Uterus (tissue), 2 donors: Measurements from ENCODE around the gene OTUB2.

ENCODE experiments used
- POLR2A ChIP-seq, 2 donors: fragments of 450-650 bp; IDR thresholded peaks; one replicate each; pipeline ENCODE4 v1.6.1; 2016; ENCODE audit warnings: antibody characterized with exemption in 2 of 2, mild to moderate bottlenecking in 1 of 2, moderate library complexity in 1 of 2
- TF ChIP-seq, protein P1 (sequence below), 4 experiments: fragments of 200-600 bp in 2 of 4; fragments of 450-650 bp in 2 of 4; sonication (generic) in 2 of 4; IDR thresholded peaks; one replicate each; pipeline ENCODE4 v1.5.1; 2016 to 2019; ENCODE audit warnings: antibody characterized with exemption in 4 of 4, mild to moderate bottlenecking in 2 of 4, moderate library complexity in 1 of 4

DNA sequence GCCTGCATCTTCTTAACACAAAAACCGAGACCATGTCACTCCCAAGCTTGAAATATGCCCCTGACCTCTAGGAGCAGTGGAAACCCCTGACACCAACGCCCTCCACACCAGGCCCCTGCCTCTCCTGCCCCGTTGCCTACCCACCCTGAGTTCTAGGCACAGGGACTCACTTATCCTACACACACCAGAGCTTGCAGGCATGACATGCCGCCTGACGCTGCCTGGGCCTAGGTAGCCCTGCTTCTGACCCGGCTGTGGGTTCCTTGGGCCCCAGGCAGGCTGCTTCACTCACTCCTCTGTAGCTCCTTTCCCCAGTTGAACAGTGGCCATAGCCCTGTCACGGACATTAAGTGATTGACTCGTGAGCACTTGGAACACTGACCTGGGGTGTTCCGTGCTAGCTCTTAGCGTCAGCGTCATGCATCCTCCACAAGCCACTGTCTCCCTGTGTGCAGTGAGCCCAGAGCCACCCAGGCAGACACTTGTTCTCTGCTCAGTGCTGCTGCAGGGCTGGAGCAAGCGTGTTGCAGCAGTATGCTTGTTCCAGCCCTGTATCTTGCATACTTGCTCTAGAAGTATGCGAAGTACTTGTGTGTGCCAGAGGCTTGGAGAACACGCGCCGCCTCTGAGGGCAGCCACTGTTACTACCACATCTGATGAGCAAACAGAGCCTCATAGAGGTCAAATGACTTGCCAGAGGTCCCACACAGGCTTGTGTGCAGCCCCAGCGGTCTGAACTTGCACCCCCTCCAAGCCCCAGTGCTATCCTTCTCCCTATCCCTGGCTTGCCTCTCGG lies 15.6 kb downstream of the OTUB2 start:
- TF ChIP-seq POLR2A (IDR thresholded peaks at IDR 0.05) = no peak
- TF ChIP-seq, protein P1, sequence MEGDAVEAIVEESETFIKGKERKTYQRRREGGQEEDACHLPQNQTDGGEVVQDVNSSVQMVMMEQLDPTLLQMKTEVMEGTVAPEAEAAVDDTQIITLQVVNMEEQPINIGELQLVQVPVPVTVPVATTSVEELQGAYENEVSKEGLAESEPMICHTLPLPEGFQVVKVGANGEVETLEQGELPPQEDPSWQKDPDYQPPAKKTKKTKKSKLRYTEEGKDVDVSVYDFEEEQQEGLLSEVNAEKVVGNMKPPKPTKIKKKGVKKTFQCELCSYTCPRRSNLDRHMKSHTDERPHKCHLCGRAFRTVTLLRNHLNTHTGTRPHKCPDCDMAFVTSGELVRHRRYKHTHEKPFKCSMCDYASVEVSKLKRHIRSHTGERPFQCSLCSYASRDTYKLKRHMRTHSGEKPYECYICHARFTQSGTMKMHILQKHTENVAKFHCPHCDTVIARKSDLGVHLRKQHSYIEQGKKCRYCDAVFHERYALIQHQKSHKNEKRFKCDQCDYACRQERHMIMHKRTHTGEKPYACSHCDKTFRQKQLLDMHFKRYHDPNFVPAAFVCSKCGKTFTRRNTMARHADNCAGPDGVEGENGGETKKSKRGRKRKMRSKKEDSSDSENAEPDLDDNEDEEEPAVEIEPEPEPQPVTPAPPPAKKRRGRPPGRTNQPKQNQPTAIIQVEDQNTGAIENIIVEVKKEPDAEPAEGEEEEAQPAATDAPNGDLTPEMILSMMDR (IDR thresholded peaks at IDR 0.05) = no peak
